Measurements from ENCODE around the gene C19orf67. TPM values are rescaled to one million over a fixed set of nuclear protein-coding genes. Genes with fewer than 3 reads are reported as not detected.

The C19orf67 gene
- total and polyA plus RNA-seq, 2 of the 4 experiments (the other 2 are of a cell fraction): not detected

DNA sequence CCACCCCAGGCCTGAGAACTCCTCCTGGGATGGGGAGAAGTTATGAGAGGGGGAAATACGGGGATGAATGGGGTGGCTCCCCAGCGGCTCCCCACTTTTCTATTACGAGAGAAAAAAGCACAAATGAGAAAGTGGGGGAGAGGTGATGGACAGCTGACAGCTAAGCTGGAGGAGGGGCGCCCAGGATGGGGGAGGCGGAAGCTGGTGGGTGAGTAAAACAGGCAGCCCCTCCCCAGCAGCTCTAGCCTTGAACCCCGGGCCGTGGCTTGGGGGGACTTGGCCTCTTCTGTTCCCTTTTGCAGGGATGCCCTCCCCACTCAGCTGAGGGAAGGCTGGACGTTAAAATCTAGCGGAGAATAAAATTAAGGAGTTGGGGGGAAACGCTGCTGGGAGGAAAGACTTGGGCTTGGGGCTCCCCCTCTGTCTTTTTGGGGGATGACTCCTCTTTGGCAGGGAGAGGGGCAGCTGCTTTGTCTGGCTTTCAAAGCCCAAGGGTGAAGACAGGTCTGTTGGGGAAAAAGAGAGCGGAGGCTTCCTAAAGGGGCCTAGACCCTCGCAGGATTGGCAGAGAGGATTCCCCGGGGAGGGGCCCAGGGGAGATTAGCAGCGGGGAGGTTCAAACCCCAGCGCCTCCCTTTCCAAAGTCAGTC lies 6.4 kb upstream of the C19orf67 start:
- peak overlapping the region; percentile 97 for H3K4me2 ChIP-seq (ENCODE audit: low read depth, low read length)
- H3K27me3 ChIP-seq (ENCODE audit: control insufficient read depth, insufficient read depth, low read length): no peaks in the 10 kb centered on the region
- no peaks in the 10 kb centered on the region for H3K4me1 ChIP-seq (ENCODE audit: control insufficient read depth, insufficient read depth, low read length)
- no peak overlapping the region for H2BK120ac ChIP-seq (ENCODE audit: low read depth, low read length)
- H3K23ac ChIP-seq (ENCODE audit: low read depth, low read length): no peak overlapping the region
- H3K18ac ChIP-seq (ENCODE audit: low read depth, low read length): no peak overlapping the region
- H3K4me3 ChIP-seq (ENCODE audit: insufficient read depth, low read depth, low read length): peak overlapping the region; percentile 80; the same call in 1 of the 2 replicates
- 0 out of 2 replicates have a peak overlapping the region, but pooled peaks have one; percentile 48 for H2AK5ac ChIP-seq (ENCODE audit: low read depth, low read length)
- H3K79me1 ChIP-seq (ENCODE audit: low read depth in 1 of 2, low read length in 2 of 2): peaks cover 0 to 6% of the 10 kb centered on the region in 2 experiments; a peak in 2 of 4 replicates
- no peak overlapping the region for H3K14ac ChIP-seq (replicated peaks; ENCODE audit: low read depth, low read length)
- ChIA-PET POLR2A (ENCODE audit: unreplicated experiment) (no interaction called here), CTCF (no interaction called here)
- peak overlapping the region; percentile 4 for H2AFZ ChIP-seq (replicated peaks; ENCODE audit: low read length, poor library complexity)
- dilution Hi-C loops (cut with HindIII; ENCODE audit: low sequenced_read_pairs, unreplicated experiment) (no loop called here), intact Hi-C loops (cut with micrococcal nuclease) (loop anchor here (2.0 kb wide), 1 partner anchor 45 kb away; the partner anchor contains the start of gene ASF1B), in situ Hi-C loops (cut with MboI; ENCODE audit: low sequenced_read_pairs) (loop anchor here (25.0 kb wide), 1 partner anchor 330 kb away; the partner anchor contains the start of genes C19orf53 and MRI1)
- no peaks in the 10 kb centered on the region for H3K9me1 ChIP-seq (ENCODE audit: insufficient read depth, low read length)
- H3K27ac ChIP-seq (ENCODE audit: insufficient read depth, low read length): no peak overlapping the region
- no peak for DNase-seq
- no peak for ATAC-seq (ENCODE audit: low read depth)
- H3K9ac ChIP-seq (ENCODE audit: low read depth, low read length): peak overlapping the region; percentile 78
- no peak overlapping the region for H4K5ac ChIP-seq (ENCODE audit: low read depth, low read length)
- no peak overlapping the region for H3K56ac ChIP-seq (ENCODE audit: extremely low read depth, insufficient read depth, low read length)
- H2AK9ac ChIP-seq (replicated peaks; ENCODE audit: low read depth, low read length, poor library complexity): no peak overlapping the region
- H2BK15ac ChIP-seq (ENCODE audit: low read depth, low read length): no peak overlapping the region
- no CpG with 5 or more reads among the region's 15 CpGs for WGBS, 2 experiments (ENCODE audit: extremely low coverage in 2 of 2, insufficient read length in 1 of 2)
- peaks cover 7% of the 10 kb centered on the region for H4K20me1 ChIP-seq (ENCODE audit: insufficient read depth, low read length)
- BruUV-seq (replicated peaks): TSS peak; percentile 91
- peaks cover 8% of the 10 kb centered on the region for H3K9me3 ChIP-seq (ENCODE audit: control insufficient read depth, insufficient read depth, low read length)
- H2BK20ac ChIP-seq (ENCODE audit: low read depth, low read length): no peak overlapping the region
- peak overlapping the region; percentile 24 to 45; a peak in 2 of 4 replicates for H4K8ac ChIP-seq (ENCODE audit: low read depth in 2 of 2, low read length in 2 of 2)
- no peak overlapping the region for H4K91ac ChIP-seq (ENCODE audit: insufficient read depth, low read depth, low read length)
- peaks cover 19% of the 10 kb centered on the region for H3K36me3 ChIP-seq (ENCODE audit: control insufficient read depth, insufficient read depth, low read length)
- H3K4ac ChIP-seq (ENCODE audit: low read depth, low read length): no peak overlapping the region
- no peak overlapping the region for H2BK5ac ChIP-seq (ENCODE audit: low read depth, low read length, poor library complexity, severe bottlenecking)
- no peak for TF ChIP-seq CEBPB (IDR thresholded peaks at IDR 0.05; ENCODE audit: low read depth, low read length)
- TF ChIP-seq MAFK (IDR thresholded peaks at IDR 0.05; ENCODE audit: low read depth, low read length): no peak
- no peak for TF ChIP-seq FOS (IDR thresholded peaks at IDR 0.05; ENCODE audit: low read depth, low read length)
- TF ChIP-seq MXI1 (IDR thresholded peaks at IDR 0.05; ENCODE audit: borderline replicate concordance, low read depth, low read length): no peak
- TF ChIP-seq NFE2L2 (IDR thresholded peaks at IDR 0.05; ENCODE audit: low read depth, low read length): no peak
- no peak for TF ChIP-seq POLR2A (IDR thresholded peaks at IDR 0.05; ENCODE audit: low read depth, low read length)
- TF ChIP-seq, protein P1, sequence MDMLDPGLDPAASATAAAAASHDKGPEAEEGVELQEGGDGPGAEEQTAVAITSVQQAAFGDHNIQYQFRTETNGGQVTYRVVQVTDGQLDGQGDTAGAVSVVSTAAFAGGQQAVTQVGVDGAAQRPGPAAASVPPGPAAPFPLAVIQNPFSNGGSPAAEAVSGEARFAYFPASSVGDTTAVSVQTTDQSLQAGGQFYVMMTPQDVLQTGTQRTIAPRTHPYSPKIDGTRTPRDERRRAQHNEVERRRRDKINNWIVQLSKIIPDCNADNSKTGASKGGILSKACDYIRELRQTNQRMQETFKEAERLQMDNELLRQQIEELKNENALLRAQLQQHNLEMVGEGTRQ (IDR thresholded peaks at IDR 0.05; ENCODE audit: low read depth, low read length): no peak
- TF ChIP-seq RFX5 (IDR thresholded peaks at IDR 0.05; ENCODE audit: low read depth, low read length): no peak
- TF ChIP-seq MAZ (IDR thresholded peaks at IDR 0.05; ENCODE audit: borderline replicate concordance, low read depth, low read length): no peak
- TF ChIP-seq CHD1 (IDR thresholded peaks at IDR 0.05; ENCODE audit: low read depth, low read length): no peak
- no peak for TF ChIP-seq SMC3 (IDR thresholded peaks at IDR 0.05; ENCODE audit: low read depth, low read length)
- TF ChIP-seq, protein P2, sequence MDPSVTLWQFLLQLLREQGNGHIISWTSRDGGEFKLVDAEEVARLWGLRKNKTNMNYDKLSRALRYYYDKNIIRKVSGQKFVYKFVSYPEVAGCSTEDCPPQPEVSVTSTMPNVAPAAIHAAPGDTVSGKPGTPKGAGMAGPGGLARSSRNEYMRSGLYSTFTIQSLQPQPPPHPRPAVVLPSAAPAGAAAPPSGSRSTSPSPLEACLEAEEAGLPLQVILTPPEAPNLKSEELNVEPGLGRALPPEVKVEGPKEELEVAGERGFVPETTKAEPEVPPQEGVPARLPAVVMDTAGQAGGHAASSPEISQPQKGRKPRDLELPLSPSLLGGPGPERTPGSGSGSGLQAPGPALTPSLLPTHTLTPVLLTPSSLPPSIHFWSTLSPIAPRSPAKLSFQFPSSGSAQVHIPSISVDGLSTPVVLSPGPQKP (IDR thresholded peaks at IDR 0.05; ENCODE audit: borderline replicate concordance, low read depth, low read length): no peak
- no peak for TF ChIP-seq BHLHE40 (IDR thresholded peaks at IDR 0.05; ENCODE audit: low read depth, low read length)
- TF ChIP-seq, protein P3, sequence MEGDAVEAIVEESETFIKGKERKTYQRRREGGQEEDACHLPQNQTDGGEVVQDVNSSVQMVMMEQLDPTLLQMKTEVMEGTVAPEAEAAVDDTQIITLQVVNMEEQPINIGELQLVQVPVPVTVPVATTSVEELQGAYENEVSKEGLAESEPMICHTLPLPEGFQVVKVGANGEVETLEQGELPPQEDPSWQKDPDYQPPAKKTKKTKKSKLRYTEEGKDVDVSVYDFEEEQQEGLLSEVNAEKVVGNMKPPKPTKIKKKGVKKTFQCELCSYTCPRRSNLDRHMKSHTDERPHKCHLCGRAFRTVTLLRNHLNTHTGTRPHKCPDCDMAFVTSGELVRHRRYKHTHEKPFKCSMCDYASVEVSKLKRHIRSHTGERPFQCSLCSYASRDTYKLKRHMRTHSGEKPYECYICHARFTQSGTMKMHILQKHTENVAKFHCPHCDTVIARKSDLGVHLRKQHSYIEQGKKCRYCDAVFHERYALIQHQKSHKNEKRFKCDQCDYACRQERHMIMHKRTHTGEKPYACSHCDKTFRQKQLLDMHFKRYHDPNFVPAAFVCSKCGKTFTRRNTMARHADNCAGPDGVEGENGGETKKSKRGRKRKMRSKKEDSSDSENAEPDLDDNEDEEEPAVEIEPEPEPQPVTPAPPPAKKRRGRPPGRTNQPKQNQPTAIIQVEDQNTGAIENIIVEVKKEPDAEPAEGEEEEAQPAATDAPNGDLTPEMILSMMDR (conservative IDR thresholded peaks at IDR 0.05; ENCODE audit: low read depth, low read length): no peak
- no peak for TF ChIP-seq RCOR1 (IDR thresholded peaks at IDR 0.05; ENCODE audit: insufficient replicate concordance, low read length)

All from IMR-90 (cell line).